GM19438 (cell line): ENCODE measurements around the gene AFF3.

Source experiments
- ATAC-seq: cut with Tn5 transposase; IDR thresholded peaks from one replicate; pipeline ENCODE4 v1.9.1; 2021; ENCODE audit warnings: low read depth; ENCODE audit not compliant: unreplicated experiment

AFF3 gene

GRCh38 chr2:100077456-100077855, 64.9 kb downstream of the AFF3 start:
- ATAC-seq, result no peak

- no peak for ATAC-seq
Observed at GRCh38 chr2:100075532-100075931, 66.9 kb downstream of the AFF3 start.

- ATAC-seq, result no peak
Observed at GRCh38 chr2:100073110-100073509, 69.3 kb downstream of the AFF3 start.

GRCh38 chr2:100072503-100072902, 69.9 kb downstream of the AFF3 start:
- no peak for ATAC-seq

- no peak for ATAC-seq
Observed at GRCh38 chr2:100071335-100072043, 70.9 kb downstream of the AFF3 start.

GRCh38 chr2:100070078-100070477, 72.3 kb downstream of the AFF3 start:
- no peak for ATAC-seq

GRCh38 chr2:100068395-100068794, 74.0 kb downstream of the AFF3 start:
- no peak for ATAC-seq

GRCh38 chr2:100067784-100068183, 74.6 kb downstream of the AFF3 start:
- ATAC-seq, result no peak

GRCh38 chr2:100066856-100067255, 75.5 kb downstream of the AFF3 start:
- ATAC-seq, result no peak

GRCh38 chr2:100066246-100066645, 76.1 kb downstream of the AFF3 start:
- no peak for ATAC-seq

- no peak for ATAC-seq
Observed at GRCh38 chr2:100064592-100065428, 77.6 kb downstream of the AFF3 start.

- ATAC-seq, result no peak
Observed at GRCh38 chr2:100064165-100064564, 78.2 kb downstream of the AFF3 start.

GRCh38 chr2:100063459-100063953, 78.9 kb downstream of the AFF3 start:
- ATAC-seq, result no peak

- no peak for ATAC-seq
Observed at GRCh38 chr2:100062336-100062735, 80.1 kb downstream of the AFF3 start.

GRCh38 chr2:100060875-100061274, 81.5 kb downstream of the AFF3 start:
- ATAC-seq, result no peak

GRCh38 chr2:100059638-100060037, 82.8 kb downstream of the AFF3 start:
- no peak for ATAC-seq

GRCh38 chr2:100057901-100058261, 84.5 kb downstream of the AFF3 start:
- no peak for ATAC-seq

GRCh38 chr2:100054426-100054825, 88.0 kb downstream of the AFF3 start:
- ATAC-seq, result no peak

- no peak for ATAC-seq
Observed at GRCh38 chr2:100053087-100053885, 89.1 kb downstream of the AFF3 start.

- ATAC-seq, result no peak
Observed at GRCh38 chr2:100052650-100053049, 89.7 kb downstream of the AFF3 start.

GRCh38 chr2:100051253-100051652, 91.1 kb downstream of the AFF3 start:
- no peak for ATAC-seq
